GM23338 (cell line): ENCODE results near the gene KIF6. TPM values are rescaled to one million over a fixed set of nuclear protein-coding genes. Genes with fewer than 3 reads are reported as not detected.

ENCODE experiments used
- ATAC-seq: fragments of 200-7000 bp; cut with Tn5 transposase; 3 replicates; pipeline ENCODE4 v1.9.1; 2020
- DNase-seq: peaks from one replicate; pipeline ENCODE4 v3.0.0-alpha.2; 2015; ENCODE audit warnings: low spot score
- H2AFZ ChIP-seq: fragments of 200-600 bp; sonication (generic); 2 replicates; pipeline ENCODE4 v1.8.0; 2016; ENCODE audit warnings: antibody characterized with exemption, mild to moderate bottlenecking, moderate library complexity
- H3F3A ChIP-seq: fragments of 200-600 bp; sonication (generic); replicated peaks from 2 replicates; pipeline ENCODE4 v1.8.0; 2017; ENCODE audit warnings: antibody characterized with exemption, mixed run types, low read depth
- H3K27ac ChIP-seq: fragments of 200-600 bp; sonication (generic); 2 replicates; pipeline ENCODE4 v1.6.1; 2016; ENCODE audit warnings: low read depth
- H3K27me3 ChIP-seq: fragments of 200-600 bp; sonication (generic); 2 replicates; pipeline ENCODE4 v1.8.0; 2016; ENCODE audit warnings: mild to moderate bottlenecking, mixed run types, moderate library complexity; ENCODE audit not compliant: insufficient read depth
- H3K36me3 ChIP-seq: fragments of 200-600 bp; sonication (generic); 2 replicates; pipeline ENCODE4 v1.8.0; 2016; ENCODE audit warnings: mild to moderate bottlenecking; ENCODE audit not compliant: insufficient read depth
- H3K4me1 ChIP-seq: fragments of 200-600 bp; sonication (generic); 2 replicates; pipeline ENCODE4 v1.8.0; 2016; ENCODE audit warnings: mild to moderate bottlenecking, moderate library complexity; ENCODE audit not compliant: insufficient read depth
- H3K4me2 ChIP-seq: fragments of 200-600 bp; sonication (generic); 2 replicates; pipeline ENCODE4 v1.7.1; 2017; ENCODE audit warnings: mixed run types
- H3K4me3 ChIP-seq: fragments of 200-600 bp; sonication (generic); 2 replicates; pipeline ENCODE4 v1.6.1; 2016; ENCODE audit warnings: mixed run types
- H3K79me2 ChIP-seq: fragments of 200-600 bp; sonication (generic); replicated peaks from 2 replicates; pipeline ENCODE4 v1.8.0; 2017; ENCODE audit warnings: mild to moderate bottlenecking; ENCODE audit not compliant: insufficient read depth
- H3K9me2 ChIP-seq: fragments of 200-600 bp; sonication (generic); 2 replicates; pipeline ENCODE4 v1.8.0; 2017; ENCODE audit not compliant: insufficient read depth
- H4K20me1 ChIP-seq: fragments of 200-600 bp; sonication (generic); replicated peaks from 2 replicates; pipeline ENCODE4 v1.8.0; 2017; ENCODE audit warnings: mild to moderate bottlenecking; ENCODE audit not compliant: insufficient read depth
- H3K27ac Mint-ChIP-seq: 2 replicates; pipeline ENCODE4 v1.8.0; 2020; ENCODE audit warnings: inconsistent platforms, mild to moderate bottlenecking, moderate library complexity, mixed read lengths
- H3K27me3 Mint-ChIP-seq: 3 replicates; pipeline ENCODE4 v1.8.0; 2022; ENCODE audit warnings: low read depth, mild to moderate bottlenecking, moderate library complexity, mixed read lengths, inconsistent platforms; ENCODE audit not compliant: insufficient read depth, poor library complexity
- H3K36me3 Mint-ChIP-seq: 3 replicates; pipeline ENCODE4 v1.8.0; 2021; ENCODE audit warnings: low read depth, mild to moderate bottlenecking, inconsistent platforms, moderate library complexity, mixed read lengths
- H3K4me1 Mint-ChIP-seq: 3 replicates; pipeline ENCODE4 v1.8.0; 2020; ENCODE audit warnings: mild to moderate bottlenecking, inconsistent platforms, mixed read lengths
- H3K4me3 Mint-ChIP-seq: 3 replicates; pipeline ENCODE4 v1.8.0; 2021; ENCODE audit warnings: moderate library complexity, mild to moderate bottlenecking, inconsistent platforms, mixed read lengths
- H3K9me3 Mint-ChIP-seq: 3 replicates; pipeline ENCODE4 v1.8.0; 2020; ENCODE audit warnings: moderate library complexity, mild to moderate bottlenecking, inconsistent platforms, mixed read lengths
- CREB1 ChIP-seq: fragments of 250-450 bp; sonication (Bioruptor Pico); IDR thresholded peaks from 2 replicates; pipeline ENCODE4 v1.5.0; 2020; ENCODE audit warnings: low read depth, mild to moderate bottlenecking, moderate library complexity
- EZH2 ChIP-seq: fragments of 200-600 bp; sonication (generic); IDR thresholded peaks from one replicate; pipeline ENCODE4 v1.8.0; 2017; ENCODE audit warnings: antibody characterized with exemption, mild to moderate bottlenecking, low read depth; ENCODE audit not compliant: unreplicated experiment
- EZH2phosphoT487 ChIP-seq: fragments of 200-600 bp; sonication (generic); IDR thresholded peaks from one replicate; pipeline ENCODE4 v1.8.1; 2018; ENCODE audit warnings: antibody characterized with exemption; ENCODE audit not compliant: unreplicated experiment
- JUNB ChIP-seq: IDR thresholded peaks from one replicate; pipeline ENCODE4 v1.6.1; 2016; ENCODE audit warnings: antibody characterized with exemption; ENCODE audit not compliant: unreplicated experiment
- NANOG ChIP-seq: IDR thresholded peaks from 2 replicates; pipeline ENCODE4 v1.6.1; 2016; ENCODE audit warnings: antibody characterized with exemption, borderline replicate concordance
- POLR2AphosphoS5 ChIP-seq: IDR thresholded peaks from 2 replicates; pipeline ENCODE4 v1.6.1; 2016; ENCODE audit warnings: antibody characterized with exemption, low read depth
- STAT1 ChIP-seq: IDR thresholded peaks from one replicate; pipeline ENCODE4 v1.6.1; 2016; ENCODE audit warnings: antibody characterized with exemption; ENCODE audit not compliant: unreplicated experiment
- ZNF114 ChIP-seq: fragments of 250-450 bp; sonication (Bioruptor Pico); IDR thresholded peaks from 2 replicates; pipeline ENCODE4 v1.5.0; 2020; ENCODE audit warnings: mild to moderate bottlenecking, moderate library complexity
- ZNF331 ChIP-seq: fragments of 250-450 bp; sonication (Bioruptor Pico); IDR thresholded peaks from 2 replicates; pipeline ENCODE4 v1.5.0; 2020; ENCODE audit warnings: low read depth, mild to moderate bottlenecking, moderate library complexity
- polyA plus RNA-seq: library from polyadenylated mRNA; unstranded; fragments of >200 nt; fragmentation: Nextera tagmentation; extraction: Ambion mirVana; gene quantifications from 2 replicates; pipeline ENCODE4 v1.2.1, GENCODE V29; 2016
- total RNA-seq: library from RNA; depleted of rRNA; stranded (reverse); fragments of >200 nt; shearing (Covaris generic); gene quantifications from 2 replicates; pipeline ENCODE4 v1.2.3, GENCODE V29; 2014
- TF ChIP-seq, protein P1 (sequence below): fragments of 250-450 bp; sonication (Bioruptor Pico); IDR thresholded peaks from 2 replicates; pipeline ENCODE4 v1.5.0; 2020; ENCODE audit warnings: mild to moderate bottlenecking, moderate library complexity
- TF ChIP-seq, protein P2 (sequence below): IDR thresholded peaks from one replicate; pipeline ENCODE4 v1.6.1; 2018; ENCODE audit warnings: antibody characterized with exemption; ENCODE audit not compliant: unreplicated experiment
- TF ChIP-seq, protein P3 (sequence below), 2 experiments: fragments of 200-600 bp in 1 of 2; sonication (generic) in 1 of 2; conservative IDR thresholded peaks; 2 replicates each; pipeline versions ENCODE4 v1.5.1 to v1.6.1; 2016 to 2017; ENCODE audit warnings: antibody characterized with exemption in 2 of 2, low read depth in 2 of 2, mild to moderate bottlenecking in 2 of 2, moderate library complexity in 1 of 2
- TF ChIP-seq, protein P4 (sequence below): IDR thresholded peaks from 2 replicates; pipeline ENCODE4 v1.6.1; 2016; ENCODE audit warnings: antibody characterized with exemption

Gene KIF6
- total and polyA plus RNA-seq, 2 experiments from 2014 or later, result 0.87 to 1.7 TPM

DNA sequence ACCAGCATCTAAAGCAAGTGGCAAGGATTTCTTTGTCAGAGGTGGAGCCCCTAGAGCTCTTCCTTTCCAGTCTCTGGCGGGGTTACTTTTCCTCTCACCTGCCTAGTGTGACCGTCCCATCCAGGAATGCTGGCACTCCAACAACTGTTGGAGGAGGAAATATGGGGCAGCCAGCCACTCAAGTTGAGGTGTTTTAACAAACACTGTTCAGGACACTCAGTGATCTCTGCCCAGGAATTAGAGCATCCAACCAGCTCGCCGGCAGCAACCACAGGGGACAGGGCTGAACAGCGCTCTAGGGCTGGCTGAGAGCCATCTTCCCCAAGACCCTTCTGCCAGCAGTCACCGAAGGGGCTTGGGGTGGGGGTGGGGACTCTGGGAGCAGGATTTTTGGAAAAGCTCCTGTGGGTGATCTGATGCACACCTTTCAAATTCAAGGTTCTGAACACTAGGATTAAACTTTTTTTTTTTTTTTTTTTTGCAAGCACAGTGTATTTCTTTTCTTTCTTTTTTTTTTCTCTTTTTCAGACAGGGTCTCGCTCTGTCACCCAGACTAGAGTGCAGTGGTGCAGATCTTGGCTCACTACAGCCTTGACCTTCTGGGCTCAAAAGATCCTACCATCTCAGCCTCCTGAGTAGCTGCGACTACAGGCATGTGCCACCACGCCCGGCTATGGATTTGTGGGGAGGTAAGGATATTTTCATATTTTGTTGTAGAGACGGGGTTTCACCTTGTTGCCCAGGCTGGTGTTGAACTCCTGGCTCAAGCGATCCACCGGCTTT is 374.3 kb downstream of the KIF6 start:
- Histone ChIP-seq H3K4me1 (no peaks in the 10 kb centered on the region), H3K36me3 (no peaks in the 10 kb centered on the region), H3K27me3 (no peaks in the 10 kb centered on the region), H3K4me3 (no peak overlapping the region), H3K4me2 (no peak overlapping the region), H3K27ac (no peak overlapping the region), H3K79me2 (no peaks in the 10 kb centered on the region), H3K9me2 (no peaks in the 10 kb centered on the region), H3F3A (no peaks in the 10 kb centered on the region), H4K20me1 (no peaks in the 10 kb centered on the region), H2AFZ (no peak overlapping the region)
- Mint-ChIP-seq H3K9me3 (no peaks in the 10 kb centered on the region), H3K4me3 (no peak overlapping the region), H3K27ac (no peak overlapping the region), H3K27me3 (peaks cover 3% of the 10 kb centered on the region), H3K4me1 (0 out of 3 replicates have a peak, but pooled peaks cover 2% of the 10 kb centered on the region), H3K36me3 (no peaks in the 10 kb centered on the region)
- TF ChIP-seq NANOG (no peak), CREB1 (CRISPR knock-in tag) (no peak), POLR2AphosphoS5 (no peak), JUNB (no peak), ZNF331 (CRISPR knock-in tag) (no peak), EZH2phosphoT487 (no peak), STAT1 (no peak), ZNF114 (no peak), EZH2 (no peak)
- TF ChIP-seq, protein P1, sequence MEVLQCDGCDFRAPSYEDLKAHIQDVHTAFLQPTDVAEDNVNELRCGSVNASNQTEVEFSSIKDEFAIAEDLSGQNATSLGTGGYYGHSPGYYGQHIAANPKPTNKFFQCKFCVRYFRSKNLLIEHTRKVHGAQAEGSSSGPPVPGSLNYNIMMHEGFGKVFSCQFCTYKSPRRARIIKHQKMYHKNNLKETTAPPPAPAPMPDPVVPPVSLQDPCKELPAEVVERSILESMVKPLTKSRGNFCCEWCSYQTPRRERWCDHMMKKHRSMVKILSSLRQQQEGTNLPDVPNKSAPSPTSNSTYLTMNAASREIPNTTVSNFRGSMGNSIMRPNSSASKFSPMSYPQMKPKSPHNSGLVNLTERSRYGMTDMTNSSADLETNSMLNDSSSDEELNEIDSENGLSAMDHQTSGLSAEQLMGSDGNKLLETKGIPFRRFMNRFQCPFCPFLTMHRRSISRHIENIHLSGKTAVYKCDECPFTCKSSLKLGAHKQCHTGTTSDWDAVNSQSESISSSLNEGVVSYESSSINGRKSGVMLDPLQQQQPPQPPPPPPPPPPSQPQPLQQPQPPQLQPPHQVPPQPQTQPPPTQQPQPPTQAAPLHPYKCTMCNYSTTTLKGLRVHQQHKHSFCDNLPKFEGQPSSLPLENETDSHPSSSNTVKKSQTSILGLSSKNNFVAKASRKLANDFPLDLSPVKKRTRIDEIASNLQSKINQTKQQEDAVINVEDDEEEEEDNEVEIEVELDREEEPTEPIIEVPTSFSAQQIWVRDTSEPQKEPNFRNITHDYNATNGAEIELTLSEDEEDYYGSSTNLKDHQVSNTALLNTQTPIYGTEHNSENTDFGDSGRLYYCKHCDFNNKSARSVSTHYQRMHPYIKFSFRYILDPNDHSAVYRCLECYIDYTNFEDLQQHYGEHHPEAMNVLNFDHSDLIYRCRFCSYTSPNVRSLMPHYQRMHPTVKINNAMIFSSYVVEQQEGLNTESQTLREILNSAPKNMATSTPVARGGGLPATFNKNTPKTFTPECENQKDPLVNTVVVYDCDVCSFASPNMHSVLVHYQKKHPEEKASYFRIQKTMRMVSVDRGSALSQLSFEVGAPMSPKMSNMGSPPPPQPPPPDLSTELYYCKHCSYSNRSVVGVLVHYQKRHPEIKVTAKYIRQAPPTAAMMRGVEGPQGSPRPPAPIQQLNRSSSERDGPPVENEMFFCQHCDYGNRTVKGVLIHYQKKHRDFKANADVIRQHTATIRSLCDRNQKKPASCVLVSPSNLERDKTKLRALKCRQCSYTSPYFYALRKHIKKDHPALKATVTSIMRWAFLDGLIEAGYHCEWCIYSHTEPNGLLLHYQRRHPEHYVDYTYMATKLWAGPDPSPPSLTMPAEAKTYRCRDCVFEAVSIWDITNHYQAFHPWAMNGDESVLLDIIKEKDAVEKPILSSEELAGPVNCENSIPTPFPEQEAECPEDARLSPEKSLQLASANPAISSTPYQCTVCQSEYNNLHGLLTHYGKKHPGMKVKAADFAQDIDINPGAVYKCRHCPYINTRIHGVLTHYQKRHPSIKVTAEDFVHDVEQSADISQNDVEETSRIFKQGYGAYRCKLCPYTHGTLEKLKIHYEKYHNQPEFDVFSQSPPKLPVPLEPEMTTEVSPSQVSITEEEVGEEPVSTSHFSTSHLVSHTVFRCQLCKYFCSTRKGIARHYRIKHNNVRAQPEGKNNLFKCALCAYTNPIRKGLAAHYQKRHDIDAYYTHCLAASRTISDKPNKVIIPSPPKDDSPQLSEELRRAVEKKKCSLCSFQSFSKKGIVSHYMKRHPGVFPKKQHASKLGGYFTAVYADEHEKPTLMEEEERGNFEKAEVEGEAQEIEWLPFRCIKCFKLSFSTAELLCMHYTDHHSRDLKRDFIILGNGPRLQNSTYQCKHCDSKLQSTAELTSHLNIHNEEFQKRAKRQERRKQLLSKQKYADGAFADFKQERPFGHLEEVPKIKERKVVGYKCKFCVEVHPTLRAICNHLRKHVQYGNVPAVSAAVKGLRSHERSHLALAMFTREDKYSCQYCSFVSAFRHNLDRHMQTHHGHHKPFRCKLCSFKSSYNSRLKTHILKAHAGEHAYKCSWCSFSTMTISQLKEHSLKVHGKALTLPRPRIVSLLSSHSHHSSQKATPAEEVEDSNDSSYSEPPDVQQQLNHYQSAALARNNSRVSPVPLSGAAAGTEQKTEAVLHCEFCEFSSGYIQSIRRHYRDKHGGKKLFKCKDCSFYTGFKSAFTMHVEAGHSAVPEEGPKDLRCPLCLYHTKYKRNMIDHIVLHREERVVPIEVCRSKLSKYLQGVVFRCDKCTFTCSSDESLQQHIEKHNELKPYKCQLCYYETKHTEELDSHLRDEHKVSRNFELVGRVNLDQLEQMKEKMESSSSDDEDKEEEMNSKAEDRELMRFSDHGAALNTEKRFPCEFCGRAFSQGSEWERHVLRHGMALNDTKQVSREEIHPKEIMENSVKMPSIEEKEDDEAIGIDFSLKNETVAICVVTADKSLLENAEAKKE, result no peak
- TF ChIP-seq, protein P2, sequence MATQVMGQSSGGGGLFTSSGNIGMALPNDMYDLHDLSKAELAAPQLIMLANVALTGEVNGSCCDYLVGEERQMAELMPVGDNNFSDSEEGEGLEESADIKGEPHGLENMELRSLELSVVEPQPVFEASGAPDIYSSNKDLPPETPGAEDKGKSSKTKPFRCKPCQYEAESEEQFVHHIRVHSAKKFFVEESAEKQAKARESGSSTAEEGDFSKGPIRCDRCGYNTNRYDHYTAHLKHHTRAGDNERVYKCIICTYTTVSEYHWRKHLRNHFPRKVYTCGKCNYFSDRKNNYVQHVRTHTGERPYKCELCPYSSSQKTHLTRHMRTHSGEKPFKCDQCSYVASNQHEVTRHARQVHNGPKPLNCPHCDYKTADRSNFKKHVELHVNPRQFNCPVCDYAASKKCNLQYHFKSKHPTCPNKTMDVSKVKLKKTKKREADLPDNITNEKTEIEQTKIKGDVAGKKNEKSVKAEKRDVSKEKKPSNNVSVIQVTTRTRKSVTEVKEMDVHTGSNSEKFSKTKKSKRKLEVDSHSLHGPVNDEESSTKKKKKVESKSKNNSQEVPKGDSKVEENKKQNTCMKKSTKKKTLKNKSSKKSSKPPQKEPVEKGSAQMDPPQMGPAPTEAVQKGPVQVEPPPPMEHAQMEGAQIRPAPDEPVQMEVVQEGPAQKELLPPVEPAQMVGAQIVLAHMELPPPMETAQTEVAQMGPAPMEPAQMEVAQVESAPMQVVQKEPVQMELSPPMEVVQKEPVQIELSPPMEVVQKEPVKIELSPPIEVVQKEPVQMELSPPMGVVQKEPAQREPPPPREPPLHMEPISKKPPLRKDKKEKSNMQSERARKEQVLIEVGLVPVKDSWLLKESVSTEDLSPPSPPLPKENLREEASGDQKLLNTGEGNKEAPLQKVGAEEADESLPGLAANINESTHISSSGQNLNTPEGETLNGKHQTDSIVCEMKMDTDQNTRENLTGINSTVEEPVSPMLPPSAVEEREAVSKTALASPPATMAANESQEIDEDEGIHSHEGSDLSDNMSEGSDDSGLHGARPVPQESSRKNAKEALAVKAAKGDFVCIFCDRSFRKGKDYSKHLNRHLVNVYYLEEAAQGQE, result no peak
- TF ChIP-seq, protein P3, sequence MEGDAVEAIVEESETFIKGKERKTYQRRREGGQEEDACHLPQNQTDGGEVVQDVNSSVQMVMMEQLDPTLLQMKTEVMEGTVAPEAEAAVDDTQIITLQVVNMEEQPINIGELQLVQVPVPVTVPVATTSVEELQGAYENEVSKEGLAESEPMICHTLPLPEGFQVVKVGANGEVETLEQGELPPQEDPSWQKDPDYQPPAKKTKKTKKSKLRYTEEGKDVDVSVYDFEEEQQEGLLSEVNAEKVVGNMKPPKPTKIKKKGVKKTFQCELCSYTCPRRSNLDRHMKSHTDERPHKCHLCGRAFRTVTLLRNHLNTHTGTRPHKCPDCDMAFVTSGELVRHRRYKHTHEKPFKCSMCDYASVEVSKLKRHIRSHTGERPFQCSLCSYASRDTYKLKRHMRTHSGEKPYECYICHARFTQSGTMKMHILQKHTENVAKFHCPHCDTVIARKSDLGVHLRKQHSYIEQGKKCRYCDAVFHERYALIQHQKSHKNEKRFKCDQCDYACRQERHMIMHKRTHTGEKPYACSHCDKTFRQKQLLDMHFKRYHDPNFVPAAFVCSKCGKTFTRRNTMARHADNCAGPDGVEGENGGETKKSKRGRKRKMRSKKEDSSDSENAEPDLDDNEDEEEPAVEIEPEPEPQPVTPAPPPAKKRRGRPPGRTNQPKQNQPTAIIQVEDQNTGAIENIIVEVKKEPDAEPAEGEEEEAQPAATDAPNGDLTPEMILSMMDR (conservative IDR thresholded peaks at IDR 0.05; ENCODE audit: low read depth in 2 of 2), result no peak
- TF ChIP-seq, protein P4, sequence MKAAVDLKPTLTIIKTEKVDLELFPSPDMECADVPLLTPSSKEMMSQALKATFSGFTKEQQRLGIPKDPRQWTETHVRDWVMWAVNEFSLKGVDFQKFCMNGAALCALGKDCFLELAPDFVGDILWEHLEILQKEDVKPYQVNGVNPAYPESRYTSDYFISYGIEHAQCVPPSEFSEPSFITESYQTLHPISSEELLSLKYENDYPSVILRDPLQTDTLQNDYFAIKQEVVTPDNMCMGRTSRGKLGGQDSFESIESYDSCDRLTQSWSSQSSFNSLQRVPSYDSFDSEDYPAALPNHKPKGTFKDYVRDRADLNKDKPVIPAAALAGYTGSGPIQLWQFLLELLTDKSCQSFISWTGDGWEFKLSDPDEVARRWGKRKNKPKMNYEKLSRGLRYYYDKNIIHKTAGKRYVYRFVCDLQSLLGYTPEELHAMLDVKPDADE, result no peak
- ATAC-seq (no peak), DNase-seq (no peak)
